Measurements from ENCODE around the gene MVD.

Gene MVD

GRCh38 chr16:88697831-88698615 lies 35.1 kb upstream of the MVD start:
- FAIRE-seq = no peak
- DNase-seq (ENCODE audit: extremely low spot score, insufficient read length, low read depth) = no peak

GRCh38 chr16:88697116-88697830 lies 34.4 kb upstream of the MVD start:
- no peak for FAIRE-seq
- DNase-seq (ENCODE audit: extremely low spot score, insufficient read length, low read depth) = no peak

GRCh38 chr16:88696441-88696840 lies 33.5 kb upstream of the MVD start:
- FAIRE-seq (no peak), DNase-seq (ENCODE audit: extremely low spot score, insufficient read length, low read depth) (no peak)

GRCh38 chr16:88695753-88696152 lies 32.9 kb upstream of the MVD start:
- FAIRE-seq (no peak), DNase-seq (ENCODE audit: extremely low spot score, insufficient read length, low read depth) (no peak)

- FAIRE-seq (no peak), DNase-seq (ENCODE audit: extremely low spot score, insufficient read length, low read depth) (no peak)
These were observed 32.3 kb upstream of the MVD start for GRCh38 chr16:88695218-88695617.

GRCh38 chr16:88694221-88695087 lies 31.6 kb upstream of the MVD start:
- FAIRE-seq (no peak), DNase-seq (ENCODE audit: extremely low spot score, insufficient read length, low read depth) (no peak)

- no peak for FAIRE-seq
- no peak for DNase-seq (ENCODE audit: extremely low spot score, insufficient read length, low read depth)
These were observed 30.7 kb upstream of the MVD start for GRCh38 chr16:88693420-88694177.

GRCh38 chr16:88692861-88693260 lies 30.0 kb upstream of the MVD start:
- DNase-seq (ENCODE audit: extremely low spot score, insufficient read length, low read depth) = no peak
- no peak for FAIRE-seq

- DNase-seq (ENCODE audit: extremely low spot score, insufficient read length, low read depth) (no peak), FAIRE-seq (no peak)
These were observed 29.2 kb upstream of the MVD start for GRCh38 chr16:88691924-88692560.

GRCh38 chr16:88691129-88691813 lies 28.4 kb upstream of the MVD start:
- DNase-seq (ENCODE audit: extremely low spot score, insufficient read length, low read depth) (no peak), FAIRE-seq (no peak)

- no peak for DNase-seq (ENCODE audit: extremely low spot score, insufficient read length, low read depth)
These were observed 27.6 kb upstream of the MVD start for GRCh38 chr16:88690341-88691128.

GRCh38 chr16:88688013-88688778 lies 25.3 kb upstream of the MVD start:
- DNase-seq (ENCODE audit: extremely low spot score, insufficient read length, low read depth) (no peak), FAIRE-seq (no peak)

More at GRCh38 chr16:88690341-88691128, 27.6 kb upstream of the MVD start:
- FAIRE-seq = no peak

- no peak for FAIRE-seq
- DNase-seq (ENCODE audit: extremely low spot score, insufficient read length, low read depth) = no peak
These were observed 24.8 kb upstream of the MVD start for GRCh38 chr16:88687676-88688012.

GRCh38 chr16:88687254-88687576 lies 24.3 kb upstream of the MVD start:
- FAIRE-seq = no peak
- no peak for DNase-seq (ENCODE audit: extremely low spot score, insufficient read length, low read depth)

- FAIRE-seq (peak; percentile 81), DNase-seq (ENCODE audit: extremely low spot score, insufficient read length, low read depth) (peak; percentile 84)
These were observed 23.8 kb upstream of the MVD start, which contains the start of gene SNAI3 for GRCh38 chr16:88686439-88687253. TSS of gene SNAI3 (minus strand) at chr16:88686507. CDS start at chr16:88686406, 101 bp downstream.

- no peak for FAIRE-seq
- DNase-seq (ENCODE audit: extremely low spot score, insufficient read length, low read depth) = no peak
These were observed 23.2 kb upstream of the MVD start for GRCh38 chr16:88686062-88686438.

Measured in GM18507 (cell line).